Vagina (tissue), 2 donors: ENCODE measurements around the gene RYR2. TPM values are rescaled to one million over a fixed set of nuclear protein-coding genes. Genes with fewer than 3 reads are reported as not detected.

Source experiments
- DNase-seq, 2 donors: peaks; one replicate each; pipeline ENCODE4 v3.0.0-alpha.2; 2017; ENCODE audit errors: extremely low spot score in 2 of 2
- H3K27ac ChIP-seq: fragments of 200-600 bp; sonication (generic); one replicate; pipeline ENCODE4 v1.5.1; 2019
- H3K27me3 ChIP-seq: fragments of 200-600 bp; sonication (generic); one replicate; pipeline ENCODE4 v1.5.1; 2019
- H3K36me3 ChIP-seq, 2 donors: fragments of 200-600 bp; sonication (generic); one replicate each; pipeline ENCODE4 v1.5.1; 2017 to 2019
- H3K4me1 ChIP-seq: fragments of 200-600 bp; sonication (generic); one replicate; pipeline ENCODE4 v1.5.1; 2019
- H3K4me3 ChIP-seq, 2 donors: fragments of 200-600 bp; sonication (generic); 1 replicate in 1 of 2; 2 replicates in 1 of 2; pipeline ENCODE4 v1.5.1; 2016 to 2019
- H3K9me3 ChIP-seq: fragments of 200-600 bp; sonication (generic); one replicate; pipeline ENCODE4 v1.5.1; 2019
- CTCF ChIP-seq, 3 experiments: fragments of 450-650 bp in 2 of 3; fragments of 200-600 bp in 1 of 3; sonication (generic) in 1 of 3; IDR thresholded peaks; one replicate each; pipeline ENCODE4 v1.5.1; 2017 to 2019; ENCODE audit warnings: antibody characterized with exemption in 3 of 3, mild to moderate bottlenecking in 2 of 3, moderate library complexity in 2 of 3
- POLR2A ChIP-seq, 2 donors: fragments of 450-650 bp; IDR thresholded peaks; one replicate each; pipeline ENCODE4 v1.6.1; 2017; ENCODE audit warnings: antibody characterized with exemption in 2 of 2, mild to moderate bottlenecking in 2 of 2, moderate library complexity in 2 of 2
- POLR2AphosphoS5 ChIP-seq, 2 donors: sonication (generic); formaldehyde crosslinking; IDR thresholded peaks; one replicate each; pipeline ENCODE4 v1.9.0; 2017; ENCODE audit warnings: antibody characterized with exemption in 2 of 2, mild to moderate bottlenecking in 2 of 2, low read depth in 1 of 2; ENCODE audit not compliant: insufficient read depth in 1 of 2
- intact Hi-C: fragments of 100-400 bp; cut with DNase I; formaldehyde crosslinking; loops from one replicate; pipeline ENCODE4 v1.15.1; 2023
- total RNA-seq: library from RNA; depleted of rRNA; stranded (reverse); fragments of >200 nt; gene quantifications from one replicate; pipeline ENCODE4 v1.2.3, GENCODE V29; 2016

The RYR2 gene
- total RNA-seq, 1 donor from 2014 or later, result 1.5 TPM

- no peak overlapping the region for H3K27ac ChIP-seq
- no peaks in the 10 kb centered on the region for H3K27me3 ChIP-seq
- H3K9me3 ChIP-seq, result no peaks in the 10 kb centered on the region
- no peaks in the 10 kb centered on the region for H3K4me1 ChIP-seq
- intact Hi-C loops, result no loop called here
- no peaks in the 10 kb centered on the region for H3K36me3 ChIP-seq
- TF ChIP-seq POLR2A (IDR thresholded peaks at IDR 0.05), result no peak
- no peak for TF ChIP-seq POLR2AphosphoS5 (IDR thresholded peaks at IDR 0.05; ENCODE audit: insufficient read depth in 1 of 2, low read depth in 1 of 2)
- no peak for TF ChIP-seq CTCF (IDR thresholded peaks at IDR 0.05)
- no peak overlapping the region for H3K4me3 ChIP-seq
- DNase-seq, result no peak
Measured at GRCh38 chr1:237566581-237566980, 524.6 kb downstream of the RYR2 start.

GRCh38 chr1:237568955-237569354, 527.0 kb downstream of the RYR2 start:
- TF ChIP-seq CTCF (IDR thresholded peaks at IDR 0.05), result no peak
- no peak for TF ChIP-seq POLR2AphosphoS5 (IDR thresholded peaks at IDR 0.05; ENCODE audit: insufficient read depth in 1 of 2, low read depth in 1 of 2)
- no peak for TF ChIP-seq POLR2A (IDR thresholded peaks at IDR 0.05)
- Histone ChIP-seq H3K27ac (no peak overlapping the region), H3K36me3 (no peaks in the 10 kb centered on the region), H3K27me3 (no peaks in the 10 kb centered on the region), H3K4me3 (no peak overlapping the region), H3K4me1 (no peaks in the 10 kb centered on the region), H3K9me3 (no peaks in the 10 kb centered on the region)
- intact Hi-C loops, result no loop called here
- DNase-seq, result no peak

- Histone ChIP-seq H3K27ac (no peak overlapping the region), H3K4me1 (no peaks in the 10 kb centered on the region), H3K9me3 (no peaks in the 10 kb centered on the region), H3K27me3 (no peaks in the 10 kb centered on the region), H3K36me3 (no peaks in the 10 kb centered on the region), H3K4me3 (no peak overlapping the region)
- DNase-seq, result no peak
- intact Hi-C loops, result no loop called here
- TF ChIP-seq POLR2AphosphoS5 (IDR thresholded peaks at IDR 0.05; ENCODE audit: insufficient read depth in 1 of 2, low read depth in 1 of 2) (no peak), POLR2A (IDR thresholded peaks at IDR 0.05) (no peak), CTCF (IDR thresholded peaks at IDR 0.05) (no peak)
Measured at GRCh38 chr1:237570530-237570929, 528.5 kb downstream of the RYR2 start.

- intact Hi-C loops, result no loop called here
- no peak overlapping the region for H3K27ac ChIP-seq
- H3K27me3 ChIP-seq, result no peaks in the 10 kb centered on the region
- H3K4me3 ChIP-seq, result no peak overlapping the region
- H3K4me1 ChIP-seq, result no peaks in the 10 kb centered on the region
- TF ChIP-seq POLR2A (IDR thresholded peaks at IDR 0.05) (no peak), POLR2AphosphoS5 (IDR thresholded peaks at IDR 0.05; ENCODE audit: insufficient read depth in 1 of 2, low read depth in 1 of 2) (no peak), CTCF (IDR thresholded peaks at IDR 0.05) (no peak)
- H3K9me3 ChIP-seq, result peaks cover 4% of the 10 kb centered on the region
- no peaks in the 10 kb centered on the region for H3K36me3 ChIP-seq
- DNase-seq, result no peak
Measured at GRCh38 chr1:237574536-237574935, 532.6 kb downstream of the RYR2 start.

- H3K9me3 ChIP-seq, result peaks cover 4% of the 10 kb centered on the region
- H3K36me3 ChIP-seq, result no peaks in the 10 kb centered on the region
- intact Hi-C loops, result no loop called here
- DNase-seq, result no peak
- no peaks in the 10 kb centered on the region for H3K4me1 ChIP-seq
- no peak overlapping the region for H3K27ac ChIP-seq
- TF ChIP-seq CTCF (IDR thresholded peaks at IDR 0.05), result no peak
- no peak for TF ChIP-seq POLR2AphosphoS5 (IDR thresholded peaks at IDR 0.05; ENCODE audit: insufficient read depth in 1 of 2, low read depth in 1 of 2)
- TF ChIP-seq POLR2A (IDR thresholded peaks at IDR 0.05), result no peak
- no peak overlapping the region for H3K4me3 ChIP-seq
- H3K27me3 ChIP-seq, result no peaks in the 10 kb centered on the region
Measured at GRCh38 chr1:237578540-237578939, 536.6 kb downstream of the RYR2 start.
